Thyroid gland (tissue), 4 donors: ENCODE data around the gene ACBD7.

ENCODE experiments used
- CTCF ChIP-seq, 6 experiments: fragments of 200-600 bp in 3 of 6; fragments of 450-650 bp in 3 of 6; sonication (generic) in 3 of 6; IDR thresholded peaks; one replicate each; pipeline ENCODE4 v1.5.1; 2016 to 2019; ENCODE audit warnings: antibody characterized with exemption in 6 of 6, mild to moderate bottlenecking in 2 of 6, inconsistent platforms in 1 of 6, moderate library complexity in 1 of 6
- POLR2A ChIP-seq, 2 donors: fragments of 450-650 bp; IDR thresholded peaks; one replicate each; pipeline ENCODE4 v1.6.1; 2017; ENCODE audit warnings: antibody characterized with exemption in 2 of 2, mild to moderate bottlenecking in 2 of 2, moderate library complexity in 1 of 2

DNA sequence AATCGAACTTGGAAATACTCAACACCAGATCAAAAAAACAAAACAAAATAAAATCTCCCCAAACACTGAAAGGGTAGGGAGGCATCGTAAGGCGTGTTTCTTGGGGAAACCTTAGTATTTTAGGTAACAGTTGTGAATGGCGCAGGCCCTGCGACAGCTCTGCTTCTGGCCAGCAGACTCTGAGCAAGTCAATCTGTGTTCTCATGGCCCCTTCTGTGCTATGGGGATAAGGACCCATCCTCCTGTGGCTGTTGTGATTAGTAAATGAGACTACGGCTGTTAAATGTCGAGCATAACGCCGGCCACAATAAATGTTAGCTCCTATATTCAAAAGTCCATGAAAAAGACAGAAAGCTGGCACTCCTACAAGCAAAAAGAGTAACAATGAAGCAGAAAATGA, 35.6 kb upstream of the ACBD7 start:
- no peak for TF ChIP-seq CTCF (IDR thresholded peaks at IDR 0.05)
- TF ChIP-seq POLR2A (IDR thresholded peaks at IDR 0.05) = no peak
